ENCODE results near the gene TTLL11. TPM values are rescaled to one million over a fixed set of nuclear protein-coding genes. Genes with fewer than 3 reads are reported as not detected.

Gene TTLL11
- total and polyA plus RNA-seq, 4 donors = 12.3 to 21.1 (median 19.1) TPM

GRCh38 chr9:122056484-122056883 lies 36.6 kb downstream of the TTLL11 start:
- no peak overlapping the region for H3K27ac ChIP-seq (ENCODE audit: low read depth, low read length)
- H3K9me3 ChIP-seq (ENCODE audit: control insufficient read depth, insufficient read depth, low read length) = no peaks in the 10 kb centered on the region
- no peaks in the 10 kb centered on the region for H3K36me3 ChIP-seq (ENCODE audit: control insufficient read depth, insufficient read depth, low read length)
- no peaks in the 10 kb centered on the region for H3K27me3 ChIP-seq (ENCODE audit: control insufficient read depth, insufficient read depth, low read length)
- no peak for DNase-seq (ENCODE audit: low read depth in 4 of 6, low spot score in 6 of 6)
- H3K4me3 ChIP-seq (ENCODE audit: low read depth, low read length) = no peak overlapping the region
- 85% methylated on average over 2 of the region's 3 CpGs for WGBS (ENCODE audit: insufficient coverage)
- H3K4me1 ChIP-seq (ENCODE audit: control insufficient read depth, insufficient read depth, low read length) = peaks cover 8% of the 10 kb centered on the region

- H3K9me3 ChIP-seq (ENCODE audit: control insufficient read depth, insufficient read depth, low read length) = no peaks in the 10 kb centered on the region
- no peak overlapping the region for H3K4me3 ChIP-seq (ENCODE audit: low read depth, low read length)
- WGBS (ENCODE audit: insufficient coverage) = 71% methylated on average over 4 of the region's 6 CpGs
- no peaks in the 10 kb centered on the region for H3K27me3 ChIP-seq (ENCODE audit: control insufficient read depth, insufficient read depth, low read length)
- no peaks in the 10 kb centered on the region for H3K36me3 ChIP-seq (ENCODE audit: control insufficient read depth, insufficient read depth, low read length)
- peaks cover 8% of the 10 kb centered on the region for H3K4me1 ChIP-seq (ENCODE audit: control insufficient read depth, insufficient read depth, low read length)
- no peak for DNase-seq (ENCODE audit: low read depth in 4 of 6, low spot score in 6 of 6)
- H3K27ac ChIP-seq (ENCODE audit: low read depth, low read length) = no peak overlapping the region
These were observed 37.4 kb downstream of the TTLL11 start for GRCh38 chr9:122055701-122056100.

GRCh38 chr9:122053567-122054350 lies 39.3 kb downstream of the TTLL11 start:
- no peaks in the 10 kb centered on the region for H3K36me3 ChIP-seq (ENCODE audit: control insufficient read depth, insufficient read depth, low read length)
- no peaks in the 10 kb centered on the region for H3K27me3 ChIP-seq (ENCODE audit: control insufficient read depth, insufficient read depth, low read length)
- peak in 1 of 6 donors; percentile 84 for DNase-seq (ENCODE audit: low read depth in 4 of 6, low spot score in 6 of 6)
- H3K27ac ChIP-seq (ENCODE audit: low read depth, low read length) = no peak overlapping the region
- no peak overlapping the region for H3K4me3 ChIP-seq (ENCODE audit: low read depth, low read length)
- H3K4me1 ChIP-seq (ENCODE audit: control insufficient read depth, insufficient read depth, low read length) = peaks cover 8% of the 10 kb centered on the region
- H3K9me3 ChIP-seq (ENCODE audit: control insufficient read depth, insufficient read depth, low read length) = no peaks in the 10 kb centered on the region
- 50% methylated on average over 2 of the region's 19 CpGs for WGBS (ENCODE audit: insufficient coverage)

GRCh38 chr9:122053064-122053463 lies 40.0 kb downstream of the TTLL11 start:
- H3K27me3 ChIP-seq (ENCODE audit: control insufficient read depth, insufficient read depth, low read length) = no peaks in the 10 kb centered on the region
- peaks cover 8% of the 10 kb centered on the region for H3K4me1 ChIP-seq (ENCODE audit: control insufficient read depth, insufficient read depth, low read length)
- no peak for DNase-seq (ENCODE audit: low read depth in 4 of 6, low spot score in 6 of 6)
- H3K36me3 ChIP-seq (ENCODE audit: control insufficient read depth, insufficient read depth, low read length) = no peaks in the 10 kb centered on the region
- H3K27ac ChIP-seq (ENCODE audit: low read depth, low read length) = no peak overlapping the region
- no peaks in the 10 kb centered on the region for H3K9me3 ChIP-seq (ENCODE audit: control insufficient read depth, insufficient read depth, low read length)
- no peak overlapping the region for H3K4me3 ChIP-seq (ENCODE audit: low read depth, low read length)
- WGBS (ENCODE audit: insufficient coverage) = 63% methylated on average over 10 of the region's 10 CpGs

GRCh38 chr9:122051351-122052321 lies 41.5 kb downstream of the TTLL11 start:
- no peak for DNase-seq (ENCODE audit: low read depth in 4 of 6, low spot score in 6 of 6)
- no peaks in the 10 kb centered on the region for H3K9me3 ChIP-seq (ENCODE audit: control insufficient read depth, insufficient read depth, low read length)
- no peak overlapping the region for H3K4me3 ChIP-seq (ENCODE audit: low read depth, low read length)
- no peaks in the 10 kb centered on the region for H3K27me3 ChIP-seq (ENCODE audit: control insufficient read depth, insufficient read depth, low read length)
- H3K27ac ChIP-seq (ENCODE audit: low read depth, low read length) = no peak overlapping the region
- WGBS (ENCODE audit: insufficient coverage) = 94% methylated on average over 6 of the region's 7 CpGs
- no peaks in the 10 kb centered on the region for H3K36me3 ChIP-seq (ENCODE audit: control insufficient read depth, insufficient read depth, low read length)
- H3K4me1 ChIP-seq (ENCODE audit: control insufficient read depth, insufficient read depth, low read length) = peaks cover 8% of the 10 kb centered on the region

GRCh38 chr9:122050167-122050566 lies 42.9 kb downstream of the TTLL11 start:
- DNase-seq (ENCODE audit: low read depth in 4 of 6, low spot score in 6 of 6) = no peak
- Histone ChIP-seq H3K9me3 (ENCODE audit: control insufficient read depth, insufficient read depth, low read length) (peaks cover 3% of the 10 kb centered on the region), H3K4me3 (ENCODE audit: low read depth, low read length) (no peak overlapping the region), H3K4me1 (ENCODE audit: control insufficient read depth, insufficient read depth, low read length) (peaks cover 8% of the 10 kb centered on the region), H3K36me3 (ENCODE audit: control insufficient read depth, insufficient read depth, low read length) (no peaks in the 10 kb centered on the region), H3K27me3 (ENCODE audit: control insufficient read depth, insufficient read depth, low read length) (no peaks in the 10 kb centered on the region), H3K27ac (ENCODE audit: low read depth, low read length) (no peak overlapping the region)
- 91% methylated on average over 4 of the region's 7 CpGs for WGBS (ENCODE audit: insufficient coverage)

- H3K36me3 ChIP-seq (ENCODE audit: control insufficient read depth, insufficient read depth, low read length) = peaks cover 4% of the 10 kb centered on the region
- peaks cover 3% of the 10 kb centered on the region for H3K9me3 ChIP-seq (ENCODE audit: control insufficient read depth, insufficient read depth, low read length)
- no peak for DNase-seq (ENCODE audit: low read depth in 4 of 6, low spot score in 6 of 6)
- no peak overlapping the region for H3K4me3 ChIP-seq (ENCODE audit: low read depth, low read length)
- no peak overlapping the region for H3K27ac ChIP-seq (ENCODE audit: low read depth, low read length)
- H3K27me3 ChIP-seq (ENCODE audit: control insufficient read depth, insufficient read depth, low read length) = no peaks in the 10 kb centered on the region
- 100% methylated on average over 3 of the region's 7 CpGs for WGBS (ENCODE audit: insufficient coverage)
- H3K4me1 ChIP-seq (ENCODE audit: control insufficient read depth, insufficient read depth, low read length) = peaks cover 3% of the 10 kb centered on the region
These were observed 51.1 kb downstream of the TTLL11 start for GRCh38 chr9:122042056-122042455.

- Histone ChIP-seq H3K4me1 (ENCODE audit: control insufficient read depth, insufficient read depth, low read length) (peaks cover 3% of the 10 kb centered on the region), H3K27ac (ENCODE audit: low read depth, low read length) (no peak overlapping the region), H3K36me3 (ENCODE audit: control insufficient read depth, insufficient read depth, low read length) (peaks cover 8% of the 10 kb centered on the region), H3K4me3 (ENCODE audit: low read depth, low read length) (no peak overlapping the region), H3K27me3 (ENCODE audit: control insufficient read depth, insufficient read depth, low read length) (no peaks in the 10 kb centered on the region), H3K9me3 (ENCODE audit: control insufficient read depth, insufficient read depth, low read length) (no peaks in the 10 kb centered on the region)
- 80% methylated on average over 1 of the region's 1 CpG for WGBS (ENCODE audit: insufficient coverage)
- peak in 1 of 6 donors; percentile 19 for DNase-seq (ENCODE audit: low read depth in 4 of 6, low spot score in 6 of 6)
These were observed 52.4 kb downstream of the TTLL11 start for GRCh38 chr9:122040561-122041242.

- Histone ChIP-seq H3K4me1 (ENCODE audit: control insufficient read depth, insufficient read depth, low read length) (peaks cover 3% of the 10 kb centered on the region), H3K27me3 (ENCODE audit: control insufficient read depth, insufficient read depth, low read length) (no peaks in the 10 kb centered on the region), H3K27ac (ENCODE audit: low read depth, low read length) (no peak overlapping the region), H3K9me3 (ENCODE audit: control insufficient read depth, insufficient read depth, low read length) (no peaks in the 10 kb centered on the region), H3K36me3 (ENCODE audit: control insufficient read depth, insufficient read depth, low read length) (peaks cover 14% of the 10 kb centered on the region), H3K4me3 (ENCODE audit: low read depth, low read length) (no peak overlapping the region)
- no peak for DNase-seq (ENCODE audit: low read depth in 4 of 6, low spot score in 6 of 6)
- 81% methylated on average over 4 of the region's 6 CpGs for WGBS (ENCODE audit: insufficient coverage)
These were observed 53.9 kb downstream of the TTLL11 start for GRCh38 chr9:122039234-122039633.

Measured in spinal cord (tissue), 10 donors.